Measurements from ENCODE around the gene ADAMTS8.

ADAMTS8 gene

DNA sequence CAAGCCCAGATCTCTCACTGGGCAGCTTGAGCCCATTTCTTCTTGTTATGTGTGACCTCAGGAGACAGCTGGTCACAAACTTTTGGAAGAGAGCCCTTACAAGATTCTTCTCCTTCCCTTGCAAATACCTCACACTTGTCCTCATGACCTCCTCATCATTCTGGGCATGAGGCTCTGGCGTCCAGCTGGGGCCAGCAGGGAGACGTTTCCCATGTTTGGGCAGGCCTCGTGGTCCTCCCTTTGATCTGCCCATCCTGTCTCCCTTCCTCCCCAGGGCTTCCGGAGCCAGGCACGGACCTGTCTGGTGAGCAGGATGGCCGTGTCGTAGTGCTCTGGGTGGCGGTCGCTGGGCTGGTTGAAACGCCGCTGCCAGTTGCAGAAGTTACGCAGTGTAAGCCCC lies 9.7 kb downstream of the ADAMTS8 start:
- DNase-seq (ENCODE audit: low read depth): no peak

DNA sequence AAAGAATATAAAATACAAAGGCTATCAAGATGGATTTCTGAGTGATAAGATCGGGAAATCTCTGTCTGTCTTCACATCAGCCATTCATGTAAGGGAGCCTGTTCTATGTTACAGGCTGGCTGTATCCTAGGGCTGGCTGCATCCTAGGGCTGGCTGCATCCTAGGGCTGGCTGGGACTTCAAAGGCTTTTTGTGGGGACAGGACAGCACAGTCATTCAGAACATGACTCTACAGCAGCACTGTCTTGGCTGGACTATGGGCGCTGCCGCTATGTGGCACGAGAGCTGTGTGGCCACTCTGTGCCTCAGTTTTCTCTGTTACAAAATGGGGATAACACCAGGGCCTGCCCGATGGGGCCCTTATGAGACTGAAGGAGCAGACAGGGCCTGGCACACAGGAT lies 10.2 kb downstream of the ADAMTS8 start:
- no peak for DNase-seq (ENCODE audit: low read depth)

DNA sequence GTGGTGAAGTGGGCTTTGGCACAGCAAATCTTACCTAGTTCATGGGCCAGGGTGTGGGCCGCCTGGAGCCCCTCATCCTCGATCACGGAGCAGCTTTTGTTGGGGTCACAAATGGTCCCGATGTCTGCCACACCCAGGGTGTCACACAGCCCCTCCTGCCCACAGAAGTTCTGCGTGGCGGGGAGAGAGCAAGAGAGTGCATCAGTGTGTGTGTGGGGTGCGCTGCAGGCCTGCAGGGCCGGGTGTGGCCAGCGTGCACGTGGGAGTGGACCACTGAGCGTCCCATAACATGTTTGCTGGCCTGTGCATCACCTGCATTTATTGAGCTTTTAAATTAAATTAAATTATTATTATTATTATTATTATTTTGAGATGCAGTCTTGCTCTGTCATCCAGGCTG lies 11.5 kb downstream of the ADAMTS8 start:
- no peak for DNase-seq (ENCODE audit: low read depth)

- no peak for DNase-seq (ENCODE audit: low read depth)
Observed at GRCh38 chr11:130416530-130416882, 11.9 kb downstream of the ADAMTS8 start.

DNA sequence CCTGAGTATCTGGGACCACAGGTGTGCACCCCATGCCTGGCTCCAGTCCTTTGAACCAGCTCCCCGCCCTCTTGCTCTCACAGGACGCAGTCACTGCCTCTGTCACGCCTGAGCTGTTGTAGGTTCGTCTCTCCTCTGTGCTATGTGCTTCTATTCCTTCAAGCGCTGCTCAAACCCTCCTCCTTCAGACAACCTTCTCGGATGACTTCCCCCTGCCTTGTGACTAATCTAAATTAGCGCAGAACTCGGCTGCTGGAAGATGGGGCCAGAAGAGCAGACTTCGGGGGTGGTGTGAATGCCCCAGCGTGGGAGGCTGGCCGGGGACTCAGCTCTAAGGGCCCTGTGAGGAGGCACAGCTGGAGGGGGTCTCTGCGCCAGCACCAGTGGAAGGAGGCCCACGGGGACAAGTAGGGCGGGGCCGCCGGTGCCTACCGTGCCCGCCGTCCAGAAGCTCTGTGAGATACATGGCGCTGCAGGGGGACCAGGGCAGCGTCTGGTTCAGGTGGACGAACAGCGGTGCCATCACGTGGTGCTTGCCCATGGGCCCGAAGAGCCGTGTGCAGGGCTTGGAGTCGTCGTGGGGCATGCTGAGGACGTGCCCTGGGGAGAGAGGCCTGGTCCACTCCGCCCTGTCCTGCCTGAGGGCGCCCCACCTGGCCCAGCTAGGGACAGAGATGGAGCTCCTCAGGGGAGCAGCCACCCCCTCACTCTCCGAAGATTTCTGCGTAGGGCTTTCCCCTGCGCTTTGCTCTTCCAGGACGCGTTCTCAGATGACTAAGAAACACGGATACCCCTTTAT lies 12.5 kb downstream of the ADAMTS8 start:
- no peak for DNase-seq (ENCODE audit: low read depth)

- no peak for DNase-seq (ENCODE audit: low read depth)
Observed at GRCh38 chr11:130414107-130415080, 14.0 kb downstream of the ADAMTS8 start.

DNA sequence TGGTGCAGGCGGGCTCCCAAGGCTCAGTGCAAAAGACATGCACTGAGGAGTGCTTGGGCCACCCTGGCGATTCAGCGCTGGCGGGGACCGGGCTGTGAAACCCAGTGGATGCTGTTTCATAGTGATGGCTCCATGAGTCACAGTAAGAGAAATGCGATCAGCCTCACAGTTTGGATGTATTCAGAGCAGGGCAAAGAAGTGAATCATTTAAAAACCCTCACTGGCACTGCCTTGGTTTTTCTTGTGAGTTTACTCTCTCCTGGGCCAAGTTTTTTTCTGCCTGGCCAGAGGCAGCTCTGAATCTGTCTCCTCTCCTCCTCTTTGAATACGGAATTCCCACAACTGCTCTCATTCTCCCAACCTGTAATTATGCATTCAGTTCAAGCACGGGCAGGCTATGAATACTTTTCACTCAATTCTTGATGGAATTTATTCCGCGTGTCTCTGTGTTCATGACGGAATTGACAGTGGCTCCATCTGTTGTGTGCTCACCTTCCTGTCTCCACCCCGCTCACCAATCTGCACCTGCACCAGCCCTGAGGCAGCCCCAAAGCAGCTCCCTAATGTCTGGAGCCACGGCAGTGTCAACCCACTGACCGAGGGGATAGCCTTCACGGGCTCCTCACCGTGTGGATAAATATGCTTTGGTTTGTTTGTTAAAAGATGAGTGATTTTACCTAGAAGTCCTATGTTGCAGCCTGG lies 14.9 kb downstream of the ADAMTS8 start:
- no peak for DNase-seq (ENCODE audit: low read depth)

DNA sequence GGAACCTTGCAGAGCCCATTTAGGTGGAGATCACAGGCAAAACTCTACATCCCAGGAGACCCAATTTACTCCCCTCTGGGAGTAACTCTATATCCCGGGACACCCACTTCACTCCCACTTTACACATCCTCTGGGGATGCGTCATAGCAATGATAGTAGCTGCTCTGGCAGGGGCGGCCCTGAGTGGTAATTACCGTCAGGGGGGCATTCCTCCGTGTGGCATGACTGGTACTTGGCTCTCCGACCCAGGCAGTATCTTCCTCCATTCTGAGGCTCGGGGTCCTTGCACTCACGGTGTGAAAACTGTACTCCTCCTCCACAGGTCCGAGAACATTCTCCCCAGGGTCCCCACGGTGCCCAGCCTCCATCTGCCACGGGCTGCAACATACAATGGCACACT lies 17.2 kb downstream of the ADAMTS8 start:
- DNase-seq (ENCODE audit: low read depth): no peak

DNA sequence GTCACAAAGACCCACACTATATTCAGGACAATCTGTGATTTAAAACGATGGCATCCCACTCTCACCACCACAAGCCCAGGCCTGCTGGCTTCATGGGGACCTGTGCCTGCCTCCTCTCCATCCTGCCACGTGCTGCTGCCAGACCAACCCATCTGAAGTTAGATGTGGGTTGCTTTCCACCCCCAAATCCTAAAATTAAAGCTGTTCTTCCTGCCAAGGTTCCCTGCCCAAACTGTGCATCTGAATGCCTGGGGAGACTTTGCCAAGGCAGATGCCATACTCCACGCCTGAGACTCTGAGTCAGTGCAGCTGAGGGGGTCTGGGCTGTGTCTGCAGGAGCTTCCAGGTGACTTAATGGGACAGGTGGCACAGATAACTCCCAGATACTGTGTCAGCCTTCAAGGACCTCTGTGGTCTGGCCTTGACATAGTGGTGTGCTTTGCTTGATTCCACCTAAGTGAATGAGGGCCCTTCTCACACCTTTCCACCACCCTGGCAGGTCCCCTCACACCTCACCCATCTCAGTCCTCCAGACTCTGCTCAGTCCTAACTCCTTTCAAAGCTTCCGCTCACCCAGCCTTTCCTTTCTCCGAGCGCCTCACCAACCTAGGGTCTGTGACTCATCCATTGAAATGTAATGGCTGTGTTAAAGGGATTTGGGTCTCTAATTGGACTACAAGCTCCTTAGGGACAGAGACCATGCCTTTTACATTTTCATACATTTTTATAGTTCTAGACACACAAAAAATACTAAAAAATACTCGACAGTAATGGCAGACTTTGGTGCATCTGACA lies 18.6 kb downstream of the ADAMTS8 start:
- no peak for DNase-seq (ENCODE audit: low read depth)

DNA sequence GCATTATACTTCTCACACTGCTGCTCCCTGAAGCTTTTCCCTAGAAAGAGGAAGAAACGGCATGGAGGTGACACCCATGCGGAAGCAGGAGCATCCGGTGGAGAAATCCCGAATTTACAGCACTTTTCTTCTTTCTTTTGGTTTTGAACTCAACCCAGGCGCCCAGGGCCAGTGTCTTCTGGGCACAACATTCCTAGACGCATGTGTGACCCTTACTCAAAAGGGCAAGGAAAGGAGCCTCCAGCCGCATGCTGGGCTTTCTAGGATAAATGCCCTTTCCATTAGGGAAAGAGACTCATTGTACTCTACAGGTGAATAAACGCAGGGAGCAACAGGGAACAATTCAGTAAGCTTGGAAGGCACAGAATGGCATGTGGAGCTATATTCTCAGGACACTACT lies 19.5 kb downstream of the ADAMTS8 start:
- no peak for DNase-seq (ENCODE audit: low read depth)

DNA sequence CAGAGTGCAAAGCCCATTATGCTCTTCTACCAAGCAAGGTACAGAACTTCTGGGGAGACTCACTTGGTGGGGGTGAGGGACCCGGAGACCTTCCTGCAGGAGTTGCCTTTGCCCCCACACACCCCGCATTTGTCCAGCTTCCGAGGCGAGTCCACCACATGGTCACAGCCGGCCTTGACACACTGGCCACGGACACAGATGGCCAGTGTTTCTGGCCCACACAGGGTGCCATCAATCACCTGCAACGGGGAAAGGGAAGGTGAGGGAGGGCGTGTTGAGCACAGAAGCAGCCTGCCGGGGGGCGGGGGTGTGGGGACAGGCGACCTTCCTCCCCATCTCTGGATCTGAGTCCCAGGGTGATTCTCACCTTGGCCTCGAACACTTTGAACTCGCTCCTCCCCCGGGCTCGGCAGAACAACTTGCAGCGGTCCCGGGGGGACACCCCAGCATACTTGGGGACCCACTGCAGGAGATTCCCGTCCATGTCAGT lies 20.0 kb downstream of the ADAMTS8 start:
- no peak for DNase-seq (ENCODE audit: low read depth)

- no peak for DNase-seq (ENCODE audit: low read depth)
Observed at GRCh38 chr11:130407978-130408377, 20.4 kb downstream of the ADAMTS8 start.

DNA sequence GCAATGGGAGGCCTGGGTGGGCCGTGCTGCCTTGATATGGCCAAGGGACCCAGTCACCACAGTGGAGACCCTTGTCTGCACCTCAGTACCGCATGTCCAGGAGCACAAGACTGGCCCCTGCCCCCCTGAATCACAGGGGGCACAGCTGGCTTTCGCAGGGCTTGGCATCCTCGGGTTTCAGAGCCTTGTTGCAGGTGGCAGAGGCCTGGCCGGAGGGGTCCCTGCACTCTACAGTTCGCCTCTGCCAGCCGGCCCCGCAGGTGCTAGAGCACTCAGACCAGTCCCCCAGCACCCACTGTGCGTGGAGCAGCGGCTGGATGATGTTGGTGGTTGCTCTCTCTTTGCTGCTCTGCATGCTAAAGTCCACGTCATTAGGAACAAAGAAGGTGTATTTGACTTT lies 23.0 kb downstream of the ADAMTS8 start:
- DNase-seq (ENCODE audit: low read depth): no peak

GRCh38 chr11:130404727-130405126 lies 23.7 kb downstream of the ADAMTS8 start:
- no peak for DNase-seq (ENCODE audit: low read depth)

GRCh38 chr11:130403967-130404366 lies 24.4 kb downstream of the ADAMTS8 start:
- no peak for DNase-seq (ENCODE audit: low read depth)

DNA sequence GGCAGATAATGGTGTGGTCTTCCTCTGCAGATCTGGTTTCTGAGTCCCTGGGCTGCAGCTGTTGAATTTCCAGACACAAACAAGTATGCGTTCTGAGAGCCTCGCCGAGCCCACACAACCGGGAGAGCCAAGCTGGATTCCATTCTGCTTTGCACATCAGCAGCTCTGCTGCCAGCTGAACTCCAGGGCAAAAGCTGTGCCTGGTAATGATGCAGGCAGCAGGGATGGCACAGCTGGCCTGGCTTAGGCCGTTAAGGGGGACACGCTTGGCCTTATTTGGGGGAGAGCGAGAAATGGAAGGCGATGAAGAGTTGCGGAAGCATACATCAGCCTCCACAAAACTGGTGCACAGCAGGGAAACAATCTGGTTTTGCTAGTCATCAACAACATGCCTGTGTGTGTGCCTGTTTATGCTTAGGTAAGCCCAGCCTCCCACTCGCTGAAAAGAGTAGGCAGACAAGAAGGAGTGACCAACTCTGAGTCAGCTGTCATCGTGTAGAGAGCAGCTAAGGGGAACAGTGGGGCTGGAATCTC lies 25.1 kb downstream of the ADAMTS8 start:
- DNase-seq (ENCODE audit: low read depth): no peak

GRCh38 chr11:130402570-130402969 lies 25.8 kb downstream of the ADAMTS8 start:
- no peak for DNase-seq (ENCODE audit: low read depth)

GRCh38 chr11:130400781-130401483 lies 27.5 kb downstream of the ADAMTS8 start:
- no peak for DNase-seq (ENCODE audit: low read depth)

GRCh38 chr11:130399196-130399595 lies 29.2 kb downstream of the ADAMTS8 start:
- no peak for DNase-seq (ENCODE audit: low read depth)

DNA sequence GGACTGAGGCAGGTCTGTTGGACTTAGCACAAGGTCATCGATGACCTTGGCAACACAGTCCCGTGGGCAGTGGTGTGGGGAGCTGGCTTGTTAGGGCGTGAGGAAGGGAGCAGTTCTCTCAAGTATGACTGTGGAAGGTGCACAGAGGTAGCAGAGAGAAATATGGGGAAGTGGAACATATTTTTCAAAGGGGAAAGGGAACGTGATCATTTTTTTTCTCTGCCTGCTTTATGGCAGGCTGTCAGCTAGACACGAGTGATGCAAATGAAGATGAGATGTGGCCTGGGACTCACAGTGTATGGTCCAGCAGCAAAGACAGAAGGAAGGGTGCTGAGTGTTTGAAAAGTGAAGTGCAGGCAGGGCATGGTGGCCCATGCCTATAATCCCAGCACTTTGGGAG lies 30.6 kb downstream of the ADAMTS8 start:
- no peak for DNase-seq (ENCODE audit: low read depth)

DNA sequence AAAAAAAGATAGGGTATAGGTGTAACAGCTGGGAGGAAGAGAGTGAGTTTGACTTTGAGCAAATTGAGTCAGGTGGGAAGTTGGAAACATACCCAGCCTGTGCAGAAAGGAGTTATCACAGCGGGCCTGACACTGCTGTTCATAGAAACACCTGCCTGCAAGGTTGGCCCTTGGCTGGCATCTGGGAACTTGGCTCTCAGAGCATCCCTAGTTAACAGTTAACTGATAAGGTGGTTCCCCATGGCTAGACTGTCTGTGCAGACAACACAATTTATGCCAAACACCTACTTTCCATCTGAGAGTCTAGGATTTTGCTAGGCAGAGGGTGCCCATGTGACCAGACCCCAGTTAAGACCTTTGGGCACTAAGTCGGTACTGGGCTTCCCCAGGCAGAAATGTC lies 31.4 kb downstream of the ADAMTS8 start:
- DNase-seq (ENCODE audit: low read depth): no peak

All from T-helper 22 cell (primary cell).